NCI-H526 (cell line): ENCODE results near the gene PDK3.

ENCODE experiments used
- DNase-seq, 2 experiments: peaks; one replicate each; lab custom pipeline; 2025; lab: John Stamatoyannopoulos, UW

PDK3 gene

DNA sequence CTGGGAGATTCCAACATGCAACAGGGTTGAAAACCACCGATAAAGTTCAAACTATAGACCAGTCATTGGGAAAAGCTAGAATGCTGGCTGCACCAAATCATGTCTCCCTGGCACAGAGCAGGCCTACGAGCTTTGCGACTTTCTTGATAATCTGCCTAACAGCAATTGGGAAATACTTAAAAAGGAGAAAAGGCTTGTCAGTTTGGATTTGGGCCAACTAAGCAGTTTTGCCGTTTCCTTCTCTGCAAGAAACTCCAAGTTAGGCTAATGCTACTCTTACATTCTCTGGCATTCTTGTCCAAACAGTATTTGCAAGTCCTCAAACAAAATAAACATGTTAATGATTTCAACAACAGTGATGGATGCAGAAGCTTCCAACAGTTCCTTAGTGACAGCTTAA lies 87.9 kb downstream of the PDK3 start:
- no peak for DNase-seq

DNA sequence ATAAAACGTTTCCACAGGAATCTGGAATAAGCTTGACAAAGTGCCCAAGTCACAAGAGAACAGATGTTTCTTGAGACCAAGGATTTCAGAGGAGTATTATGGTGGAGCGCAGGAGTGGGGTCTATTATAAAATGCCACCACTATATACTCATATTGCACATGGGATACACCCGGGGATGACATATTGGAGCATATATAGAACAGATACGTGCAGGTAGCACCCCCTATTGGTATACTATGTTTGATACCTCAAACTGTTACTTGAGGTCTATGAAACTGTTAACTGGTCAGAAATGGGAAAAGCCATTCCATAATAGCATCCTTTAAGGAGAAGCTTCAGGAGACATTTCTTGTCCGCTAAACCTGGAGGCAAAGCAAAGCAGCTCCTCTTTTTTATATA lies 96.0 kb downstream of the PDK3 start:
- DNase-seq = peak; percentile 6 to 60

- DNase-seq = no peak
These were observed 98.4 kb downstream of the PDK3 start for GRCh38 chrX:24563291-24564010.

- no peak for DNase-seq
These were observed 101.2 kb downstream of the PDK3 start for GRCh38 chrX:24566240-24566639.

GRCh38 chrX:24567169-24567568 lies 102.1 kb downstream of the PDK3 start:
- DNase-seq = no peak

DNA sequence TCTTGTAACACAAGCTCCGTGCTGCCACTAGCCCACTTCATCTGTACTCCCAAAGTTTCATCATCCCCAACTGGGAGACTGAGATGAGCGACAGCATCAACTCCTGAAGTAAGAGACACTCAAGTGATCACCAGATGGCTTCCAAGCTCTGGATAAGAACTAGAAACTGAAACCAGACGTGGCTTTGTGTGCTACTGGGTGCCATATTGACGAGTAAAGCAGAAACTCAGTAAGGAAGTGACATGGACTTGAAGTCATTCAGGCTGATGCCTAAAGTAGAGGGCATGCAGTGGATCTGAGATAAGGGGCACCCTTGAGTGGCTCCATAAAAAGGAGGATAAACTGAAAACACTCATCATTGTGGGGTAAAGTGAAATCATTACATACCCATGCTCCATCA lies 109.7 kb downstream of the PDK3 start:
- DNase-seq = no peak

DNA sequence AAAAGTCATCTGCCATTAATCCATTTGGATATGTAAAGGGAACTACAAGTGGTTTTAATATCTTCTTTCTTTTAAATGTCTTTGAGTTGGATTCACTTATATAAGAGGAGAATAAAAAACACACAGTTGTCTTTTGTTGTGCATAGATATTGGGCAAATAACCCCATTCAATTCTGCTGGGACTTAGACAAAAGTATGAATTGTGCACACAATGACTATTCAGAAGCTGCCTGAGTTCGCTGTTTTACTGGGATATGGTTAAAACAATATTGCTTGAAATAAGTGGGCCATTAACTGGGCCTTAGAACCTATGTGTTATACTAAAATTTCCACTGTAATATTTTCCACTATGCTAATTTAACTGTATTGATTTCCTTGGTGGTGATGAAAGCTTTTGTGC lies 110.4 kb downstream of the PDK3 start:
- DNase-seq = no peak

DNA sequence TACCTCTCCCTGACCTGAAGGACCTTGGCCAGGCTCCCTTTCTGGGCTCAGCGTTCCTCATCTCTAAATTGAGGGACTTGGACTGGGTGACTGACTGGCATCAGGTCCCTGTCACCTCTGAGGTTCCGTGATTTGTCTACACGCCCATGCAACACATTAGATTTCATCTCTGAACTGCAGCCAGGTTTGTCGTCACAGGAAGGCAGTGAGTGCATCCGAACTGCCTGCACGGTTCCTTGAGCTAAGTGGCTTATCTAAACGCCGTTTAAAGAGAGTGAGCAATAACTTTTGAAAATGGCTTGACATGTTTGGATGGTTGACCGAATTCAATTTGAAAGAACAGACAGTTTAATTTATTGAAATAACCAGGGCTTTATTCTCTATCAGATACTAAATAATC lies 112.0 kb downstream of the PDK3 start:
- DNase-seq = no peak
